ENCODE results near the gene JARID2. TPM values are rescaled to one million over a fixed set of nuclear protein-coding genes. Genes with fewer than 3 reads are reported as not detected.
"Not testable (repeated sequence)": the region's sequence is repeated elsewhere in the genome, so short reads cannot be mapped to it uniquely, and the experiment has no call there.

Gene JARID2
- total RNA-seq, 1 experiment from 2014 or later, result 0.56 TPM

GRCh38 chr6:15411766-15412165, 165.9 kb downstream of the JARID2 start:
- no peaks in the 10 kb centered on the region for H3K9me3 ChIP-seq
- no peak overlapping the region for H3K4me3 ChIP-seq
- DNase-seq, result no peak
- no peaks in the 10 kb centered on the region for H3K36me3 ChIP-seq
- H3K27me3 ChIP-seq, result peaks cover 24% of the 10 kb centered on the region

GRCh38 chr6:15412767-15413166, 166.9 kb downstream of the JARID2 start:
- Histone ChIP-seq H3K4me3 (no peak overlapping the region), H3K9me3 (0 out of 2 replicates have a peak, but pooled peaks cover 2% of the 10 kb centered on the region), H3K27me3 (peaks cover 24% of the 10 kb centered on the region), H3K36me3 (no peaks in the 10 kb centered on the region)
- DNase-seq, result no peak

- H3K27me3 ChIP-seq, result peaks cover 18% of the 10 kb centered on the region
- H3K9me3 ChIP-seq, result peaks cover 2% of the 10 kb centered on the region; the same call in 1 of the 2 replicates
- H3K4me3 ChIP-seq, result no peak overlapping the region
- peak; percentile 42 for DNase-seq
- no peaks in the 10 kb centered on the region for H3K36me3 ChIP-seq
These were observed 167.8 kb downstream of the JARID2 start for GRCh38 chr6:15413466-15414234.

- no peak for DNase-seq
- peaks cover 12% of the 10 kb centered on the region for H3K27me3 ChIP-seq
- no peak overlapping the region for H3K4me3 ChIP-seq
- H3K36me3 ChIP-seq, result no peaks in the 10 kb centered on the region
- peaks cover 3% of the 10 kb centered on the region for H3K9me3 ChIP-seq
These were observed 168.4 kb downstream of the JARID2 start for GRCh38 chr6:15414235-15414612.

GRCh38 chr6:15415622-15416021, 169.8 kb downstream of the JARID2 start:
- H3K4me3 ChIP-seq, H3K36me3 ChIP-seq, H3K27me3 ChIP-seq, DNase-seq: not testable (repeated sequence)
- peaks cover 14% of the 10 kb centered on the region for H3K9me3 ChIP-seq

- Histone ChIP-seq H3K9me3 (peaks cover 14% of the 10 kb centered on the region), H3K36me3 (no peaks in the 10 kb centered on the region), H3K4me3 (no peak overlapping the region), H3K27me3 (no peaks in the 10 kb centered on the region)
- DNase-seq, result no peak
These were observed 171.2 kb downstream of the JARID2 start for GRCh38 chr6:15416932-15417509.

GRCh38 chr6:15417811-15418210, 171.9 kb downstream of the JARID2 start:
- no peaks in the 10 kb centered on the region for H3K27me3 ChIP-seq
- H3K36me3 ChIP-seq, result no peaks in the 10 kb centered on the region
- no peak overlapping the region for H3K4me3 ChIP-seq
- H3K9me3 ChIP-seq, result peaks cover 14% of the 10 kb centered on the region
- no peak for DNase-seq

GRCh38 chr6:15419493-15419892, 173.6 kb downstream of the JARID2 start:
- Histone ChIP-seq H3K4me3 (no peak overlapping the region), H3K36me3 (no peaks in the 10 kb centered on the region), H3K9me3 (peaks cover 14% of the 10 kb centered on the region), H3K27me3 (no peaks in the 10 kb centered on the region)
- no peak for DNase-seq

GRCh38 chr6:15420959-15421438, 175.1 kb downstream of the JARID2 start:
- H3K4me3 ChIP-seq, result no peak overlapping the region
- H3K9me3 ChIP-seq, result peaks cover 14% of the 10 kb centered on the region
- H3K36me3 ChIP-seq, result no peaks in the 10 kb centered on the region
- H3K27me3 ChIP-seq, result no peaks in the 10 kb centered on the region
- no peak for DNase-seq

GRCh38 chr6:15421945-15422733, 176.3 kb downstream of the JARID2 start:
- Histone ChIP-seq H3K36me3 (no peaks in the 10 kb centered on the region), H3K27me3 (no peaks in the 10 kb centered on the region), H3K4me3 (no peak overlapping the region), H3K9me3 (peaks cover 14% of the 10 kb centered on the region)
- no peak for DNase-seq

GRCh38 chr6:15423286-15423993, 177.6 kb downstream of the JARID2 start:
- no peak for DNase-seq
- H3K4me3 ChIP-seq, result no peak overlapping the region

GRCh38 chr6:15425947-15426346, 180.1 kb downstream of the JARID2 start:
- H3K36me3 ChIP-seq, result no peaks in the 10 kb centered on the region
- H3K9me3 ChIP-seq, result no peaks in the 10 kb centered on the region
- no peaks in the 10 kb centered on the region for H3K27me3 ChIP-seq
- H3K4me3 ChIP-seq, result no peak overlapping the region
- no peak for DNase-seq

More at GRCh38 chr6:15423286-15423993, 177.6 kb downstream of the JARID2 start:
- no peaks in the 10 kb centered on the region for H3K27me3 ChIP-seq
- H3K36me3 ChIP-seq, result no peaks in the 10 kb centered on the region
- H3K9me3 ChIP-seq, result peaks cover 12% of the 10 kb centered on the region

GRCh38 chr6:15426395-15426794, 180.5 kb downstream of the JARID2 start:
- no peak overlapping the region for H3K4me3 ChIP-seq

GRCh38 chr6:15426901-15427300, 181.0 kb downstream of the JARID2 start:
- no peaks in the 10 kb centered on the region for H3K36me3 ChIP-seq
- DNase-seq, result no peak
- no peak overlapping the region for H3K4me3 ChIP-seq
- no peaks in the 10 kb centered on the region for H3K9me3 ChIP-seq
- no peaks in the 10 kb centered on the region for H3K27me3 ChIP-seq

More at GRCh38 chr6:15426395-15426794, 180.5 kb downstream of the JARID2 start:
- Histone ChIP-seq H3K9me3 (no peaks in the 10 kb centered on the region), H3K27me3 (no peaks in the 10 kb centered on the region), H3K36me3 (no peaks in the 10 kb centered on the region)
- DNase-seq, result no peak

GRCh38 chr6:15427331-15428070, 181.6 kb downstream of the JARID2 start:
- H3K36me3 ChIP-seq, result no peaks in the 10 kb centered on the region
- no peaks in the 10 kb centered on the region for H3K27me3 ChIP-seq
- no peak overlapping the region for H3K4me3 ChIP-seq
- H3K9me3 ChIP-seq, result no peaks in the 10 kb centered on the region
- no peak for DNase-seq

All from MG63 (cell line).